Upper lobe of left lung (tissue), 4 donors: Measurements from ENCODE around the gene ENAH.

Experiments used
- EP300 ChIP-seq, 4 donors: sonication (generic); formaldehyde crosslinking; IDR thresholded peaks; one replicate each; pipeline ENCODE4 v1.5.1; 2017; ENCODE audit warnings: antibody characterized with exemption in 4 of 4, control low read depth in 2 of 4
- POLR2A ChIP-seq, 4 donors: fragments of 450-650 bp; IDR thresholded peaks; one replicate each; pipeline ENCODE4 v1.5.1; 2016 to 2017; ENCODE audit warnings: antibody characterized with exemption in 4 of 4, mild to moderate bottlenecking in 2 of 4
- POLR2AphosphoS5 ChIP-seq, 2 donors: sonication (generic); formaldehyde crosslinking; IDR thresholded peaks; one replicate each; pipeline ENCODE4 v1.5.1; 2017; ENCODE audit warnings: antibody characterized with exemption in 2 of 2
- TF ChIP-seq, protein P1 (sequence below), 6 experiments: fragments of 450-650 bp in 4 of 6; fragments of 200-600 bp in 2 of 6; sonication (generic) in 2 of 6; IDR thresholded peaks; one replicate each; pipeline ENCODE4 v1.5.1; 2016 to 2019; ENCODE audit warnings: antibody characterized with exemption in 6 of 6

DNA sequence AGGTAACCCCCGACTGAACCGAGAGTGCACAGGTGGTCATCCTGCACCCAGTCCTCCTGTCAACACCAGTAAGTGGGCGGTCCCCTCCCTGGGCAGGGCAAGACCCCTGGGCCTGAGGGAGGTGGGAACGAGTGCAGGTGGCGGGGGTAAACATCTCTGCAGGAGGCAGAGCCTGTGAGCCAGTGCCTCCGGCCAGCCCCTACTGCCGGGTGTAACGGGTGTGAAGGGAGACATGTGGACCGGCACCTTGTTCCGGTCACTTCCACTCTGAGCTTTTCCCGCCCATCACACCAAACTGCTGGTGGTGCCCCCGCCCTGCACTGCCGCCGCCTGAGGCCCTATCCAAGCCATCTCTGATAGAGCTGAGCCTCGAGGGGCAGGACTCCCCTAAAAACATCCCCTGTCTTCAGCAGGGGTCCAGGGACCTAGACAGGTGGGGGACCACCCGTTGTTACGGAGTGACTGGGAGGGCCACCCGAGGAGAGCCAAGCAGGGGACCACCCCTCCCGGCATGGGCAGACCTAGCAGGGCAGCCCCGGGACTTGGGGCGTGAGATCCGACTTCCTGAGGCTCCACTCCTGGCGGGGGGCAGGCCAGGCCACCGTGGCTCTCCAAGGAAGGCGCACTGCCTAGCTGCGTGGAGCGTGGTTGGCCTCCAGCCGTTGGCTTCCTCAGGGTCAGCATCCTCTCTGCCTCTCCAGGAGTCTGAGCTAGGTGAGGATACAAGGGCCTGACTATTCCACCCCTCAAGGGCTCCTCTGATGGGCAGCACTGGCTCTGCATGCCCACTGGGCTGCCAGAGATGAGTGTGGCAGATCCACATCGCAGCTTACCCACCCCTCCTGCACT, 181.2 kb downstream of the ENAH start:
- TF ChIP-seq, protein P1, sequence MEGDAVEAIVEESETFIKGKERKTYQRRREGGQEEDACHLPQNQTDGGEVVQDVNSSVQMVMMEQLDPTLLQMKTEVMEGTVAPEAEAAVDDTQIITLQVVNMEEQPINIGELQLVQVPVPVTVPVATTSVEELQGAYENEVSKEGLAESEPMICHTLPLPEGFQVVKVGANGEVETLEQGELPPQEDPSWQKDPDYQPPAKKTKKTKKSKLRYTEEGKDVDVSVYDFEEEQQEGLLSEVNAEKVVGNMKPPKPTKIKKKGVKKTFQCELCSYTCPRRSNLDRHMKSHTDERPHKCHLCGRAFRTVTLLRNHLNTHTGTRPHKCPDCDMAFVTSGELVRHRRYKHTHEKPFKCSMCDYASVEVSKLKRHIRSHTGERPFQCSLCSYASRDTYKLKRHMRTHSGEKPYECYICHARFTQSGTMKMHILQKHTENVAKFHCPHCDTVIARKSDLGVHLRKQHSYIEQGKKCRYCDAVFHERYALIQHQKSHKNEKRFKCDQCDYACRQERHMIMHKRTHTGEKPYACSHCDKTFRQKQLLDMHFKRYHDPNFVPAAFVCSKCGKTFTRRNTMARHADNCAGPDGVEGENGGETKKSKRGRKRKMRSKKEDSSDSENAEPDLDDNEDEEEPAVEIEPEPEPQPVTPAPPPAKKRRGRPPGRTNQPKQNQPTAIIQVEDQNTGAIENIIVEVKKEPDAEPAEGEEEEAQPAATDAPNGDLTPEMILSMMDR (IDR thresholded peaks at IDR 0.05): no peak
- TF ChIP-seq POLR2A (IDR thresholded peaks at IDR 0.05): no peak
- TF ChIP-seq POLR2AphosphoS5 (IDR thresholded peaks at IDR 0.05): no peak
- no peak for TF ChIP-seq EP300 (IDR thresholded peaks at IDR 0.05)
